Neural cell (in vitro differentiated cells): Measurements from ENCODE around the gene MAGI2. TPM values are rescaled to one million over a fixed set of nuclear protein-coding genes. Genes with fewer than 3 reads are reported as not detected.

Experiments used
- H2AFZ ChIP-seq: fragments of 200-600, 300-800 bp; sonication (generic), shearing (Covaris generic); 2 replicates; pipeline ENCODE4 v1.6.0; 2014; ENCODE audit warnings: low read depth, mild to moderate bottlenecking, antibody characterized with exemption, low read length, moderate library complexity
- H3F3A ChIP-seq: fragments of 200-600 bp; shearing (Covaris generic); 2 replicates; pipeline ENCODE4 v1.6.1; 2016; ENCODE audit warnings: mild to moderate bottlenecking, moderate library complexity, mixed read lengths, antibody characterized with exemption, low read length; ENCODE audit not compliant: insufficient read depth, poor library complexity, severe bottlenecking
- H3K27ac ChIP-seq: fragments of 200-600, 300-800 bp; sonication (generic), shearing (Covaris generic); 2 replicates; pipeline ENCODE4 v1.5.1; 2014; ENCODE audit warnings: mild to moderate bottlenecking, low read length, moderate library complexity
- H3K27me3 ChIP-seq: fragments of 300-800, 200-600 bp; sonication (generic), shearing (Covaris generic); 2 replicates; pipeline ENCODE4 v1.6.0; 2014; ENCODE audit warnings: mild to moderate bottlenecking, low read depth, low read length, moderate library complexity; ENCODE audit not compliant: insufficient read depth
- H3K36me3 ChIP-seq: fragments of 300-800, 200-600 bp; sonication (generic), shearing (Covaris generic); 2 replicates; pipeline ENCODE4 v1.5.1; 2014; ENCODE audit warnings: mild to moderate bottlenecking, antibody characterized with exemption, low read length, moderate library complexity; ENCODE audit not compliant: insufficient read depth
- H3K4me2 ChIP-seq: fragments of 300-800, 200-600 bp; sonication (generic), shearing (Covaris generic); 2 replicates; pipeline ENCODE4 v1.6.0; 2014; ENCODE audit warnings: mild to moderate bottlenecking, low read length
- H3K4me3 ChIP-seq: fragments of 300-800, 200-600 bp; sonication (generic), shearing (Covaris generic); 2 replicates; pipeline ENCODE4 v1.5.1; 2014; ENCODE audit warnings: mild to moderate bottlenecking, low read length, moderate library complexity
- H3K79me2 ChIP-seq: fragments of 200-600 bp; shearing (Covaris generic); replicated peaks from 2 replicates; pipeline ENCODE4 v1.6.0; 2014; ENCODE audit warnings: mild to moderate bottlenecking, low read length, moderate library complexity; ENCODE audit not compliant: insufficient read depth
- H3K9ac ChIP-seq: fragments of 300-800, 200-600 bp; sonication (generic), shearing (Covaris generic); 2 replicates; pipeline ENCODE4 v1.6.1; 2016; ENCODE audit warnings: mild to moderate bottlenecking, low read length, mixed read lengths
- H3K9me2 ChIP-seq: fragments of 200-600 bp; shearing (Covaris generic); 2 replicates; pipeline ENCODE4 v1.6.1; 2016; ENCODE audit warnings: mild to moderate bottlenecking, low read length, mixed read lengths; ENCODE audit not compliant: insufficient read depth
- H3K9me3 ChIP-seq: fragments of 200-600, 300-800 bp; sonication (generic), shearing (Covaris generic); 2 replicates; pipeline ENCODE4 v1.6.1; 2016; ENCODE audit warnings: mild to moderate bottlenecking, mixed run types, low read length, moderate library complexity, mixed read lengths
- H4K20me1 ChIP-seq: fragments of 200-600 bp; shearing (Covaris generic); 2 replicates; pipeline ENCODE4 v1.6.1; 2016; ENCODE audit warnings: mild to moderate bottlenecking, mixed run types; ENCODE audit not compliant: insufficient read depth
- EP300 ChIP-seq: fragments of 450-650 bp; conservative IDR thresholded peaks from 2 replicates; pipeline ENCODE4 v1.6.1; 2014; ENCODE audit warnings: antibody characterized with exemption, mild to moderate bottlenecking, moderate library complexity; ENCODE audit not compliant: poor library complexity, severe bottlenecking
- EZH2 ChIP-seq: fragments of 200-600, 300-800 bp; shearing (Covaris generic), sonication (generic); IDR thresholded peaks from 2 replicates; pipeline ENCODE4 v1.6.1; 2014; ENCODE audit warnings: antibody characterized with exemption, low read length, borderline replicate concordance, mild to moderate bottlenecking; ENCODE audit not compliant: insufficient read depth, poor library complexity, severe bottlenecking
- MXI1 ChIP-seq: fragments of 450-650 bp; conservative IDR thresholded peaks from 2 replicates; pipeline ENCODE4 v1.6.1; 2014; ENCODE audit warnings: antibody characterized with exemption, mild to moderate bottlenecking; ENCODE audit not compliant: poor library complexity, severe bottlenecking
- POLR2AphosphoS5 ChIP-seq: IDR thresholded peaks from 2 replicates; pipeline ENCODE4 v1.6.1; 2012
- RAD21 ChIP-seq: fragments of 450-650 bp; conservative IDR thresholded peaks from 2 replicates; pipeline ENCODE4 v1.6.1; 2014; ENCODE audit warnings: antibody characterized with exemption, mild to moderate bottlenecking, moderate library complexity
- SMC3 ChIP-seq: fragments of 450-650 bp; conservative IDR thresholded peaks from 2 replicates; pipeline ENCODE4 v1.6.1; 2014; ENCODE audit warnings: antibody characterized with exemption, mild to moderate bottlenecking, moderate library complexity; ENCODE audit not compliant: poor library complexity
- TAF1 ChIP-seq: IDR thresholded peaks from 2 replicates; pipeline ENCODE4 v1.6.1; 2012; ENCODE audit warnings: low read depth
- polyA plus RNA-seq: library from polyadenylated mRNA; depleted of rRNA; stranded (reverse); fragments of >200 nt; gene quantifications from 2 replicates; pipeline ENCODE4 v1.2.3, GENCODE V29; 2014
- TF ChIP-seq, protein P1 (sequence below): fragments of 450-650 bp; IDR thresholded peaks from 2 replicates; pipeline ENCODE4 v1.5.1; 2014; ENCODE audit warnings: antibody characterized with exemption, mild to moderate bottlenecking, moderate library complexity; ENCODE audit not compliant: poor library complexity, severe bottlenecking
- TF ChIP-seq, protein P2 (sequence below): IDR thresholded peaks from 2 replicates; pipeline ENCODE4 v1.6.1; 2012; ENCODE audit warnings: borderline replicate concordance

MAGI2 gene
- polyA plus RNA-seq, 1 donor from 2014 or later = 19.3 TPM

DNA sequence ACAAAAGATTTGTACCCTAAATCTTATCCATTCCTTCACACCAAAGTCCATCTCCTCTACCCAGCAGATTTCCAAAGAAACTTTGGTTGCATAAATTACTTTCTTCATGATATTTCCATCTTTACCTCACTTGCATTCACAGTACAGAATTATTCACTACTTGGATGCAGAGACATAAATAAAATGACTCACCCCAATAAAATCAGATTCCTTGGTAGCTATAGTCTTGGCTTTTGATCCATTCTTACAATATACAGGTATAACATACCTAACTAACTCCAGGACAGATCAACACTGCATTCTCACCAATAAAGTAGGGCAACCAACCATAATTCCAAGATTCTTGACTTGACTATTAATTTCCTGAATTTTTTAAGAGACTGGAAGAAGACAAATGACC lies 815.1 kb downstream of the MAGI2 start:
- Histone ChIP-seq H3K79me2 (peaks cover 13% of the 10 kb centered on the region), H3K9ac (no peak overlapping the region), H2AFZ (no peak overlapping the region), H3K9me2 (no peaks in the 10 kb centered on the region), H3K9me3 (no peaks in the 10 kb centered on the region), H4K20me1 (no peaks in the 10 kb centered on the region), H3K4me2 (no peak overlapping the region), H3K27ac (no peak overlapping the region), H3F3A (no peaks in the 10 kb centered on the region), H3K27me3 (no peaks in the 10 kb centered on the region), H3K4me3 (no peak overlapping the region), H3K36me3 (no peaks in the 10 kb centered on the region)
- no peak for TF ChIP-seq SMC3
- TF ChIP-seq POLR2AphosphoS5 = no peak
- TF ChIP-seq RAD21 = no peak
- TF ChIP-seq, protein P1, sequence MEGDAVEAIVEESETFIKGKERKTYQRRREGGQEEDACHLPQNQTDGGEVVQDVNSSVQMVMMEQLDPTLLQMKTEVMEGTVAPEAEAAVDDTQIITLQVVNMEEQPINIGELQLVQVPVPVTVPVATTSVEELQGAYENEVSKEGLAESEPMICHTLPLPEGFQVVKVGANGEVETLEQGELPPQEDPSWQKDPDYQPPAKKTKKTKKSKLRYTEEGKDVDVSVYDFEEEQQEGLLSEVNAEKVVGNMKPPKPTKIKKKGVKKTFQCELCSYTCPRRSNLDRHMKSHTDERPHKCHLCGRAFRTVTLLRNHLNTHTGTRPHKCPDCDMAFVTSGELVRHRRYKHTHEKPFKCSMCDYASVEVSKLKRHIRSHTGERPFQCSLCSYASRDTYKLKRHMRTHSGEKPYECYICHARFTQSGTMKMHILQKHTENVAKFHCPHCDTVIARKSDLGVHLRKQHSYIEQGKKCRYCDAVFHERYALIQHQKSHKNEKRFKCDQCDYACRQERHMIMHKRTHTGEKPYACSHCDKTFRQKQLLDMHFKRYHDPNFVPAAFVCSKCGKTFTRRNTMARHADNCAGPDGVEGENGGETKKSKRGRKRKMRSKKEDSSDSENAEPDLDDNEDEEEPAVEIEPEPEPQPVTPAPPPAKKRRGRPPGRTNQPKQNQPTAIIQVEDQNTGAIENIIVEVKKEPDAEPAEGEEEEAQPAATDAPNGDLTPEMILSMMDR = no peak
- TF ChIP-seq, protein P2, sequence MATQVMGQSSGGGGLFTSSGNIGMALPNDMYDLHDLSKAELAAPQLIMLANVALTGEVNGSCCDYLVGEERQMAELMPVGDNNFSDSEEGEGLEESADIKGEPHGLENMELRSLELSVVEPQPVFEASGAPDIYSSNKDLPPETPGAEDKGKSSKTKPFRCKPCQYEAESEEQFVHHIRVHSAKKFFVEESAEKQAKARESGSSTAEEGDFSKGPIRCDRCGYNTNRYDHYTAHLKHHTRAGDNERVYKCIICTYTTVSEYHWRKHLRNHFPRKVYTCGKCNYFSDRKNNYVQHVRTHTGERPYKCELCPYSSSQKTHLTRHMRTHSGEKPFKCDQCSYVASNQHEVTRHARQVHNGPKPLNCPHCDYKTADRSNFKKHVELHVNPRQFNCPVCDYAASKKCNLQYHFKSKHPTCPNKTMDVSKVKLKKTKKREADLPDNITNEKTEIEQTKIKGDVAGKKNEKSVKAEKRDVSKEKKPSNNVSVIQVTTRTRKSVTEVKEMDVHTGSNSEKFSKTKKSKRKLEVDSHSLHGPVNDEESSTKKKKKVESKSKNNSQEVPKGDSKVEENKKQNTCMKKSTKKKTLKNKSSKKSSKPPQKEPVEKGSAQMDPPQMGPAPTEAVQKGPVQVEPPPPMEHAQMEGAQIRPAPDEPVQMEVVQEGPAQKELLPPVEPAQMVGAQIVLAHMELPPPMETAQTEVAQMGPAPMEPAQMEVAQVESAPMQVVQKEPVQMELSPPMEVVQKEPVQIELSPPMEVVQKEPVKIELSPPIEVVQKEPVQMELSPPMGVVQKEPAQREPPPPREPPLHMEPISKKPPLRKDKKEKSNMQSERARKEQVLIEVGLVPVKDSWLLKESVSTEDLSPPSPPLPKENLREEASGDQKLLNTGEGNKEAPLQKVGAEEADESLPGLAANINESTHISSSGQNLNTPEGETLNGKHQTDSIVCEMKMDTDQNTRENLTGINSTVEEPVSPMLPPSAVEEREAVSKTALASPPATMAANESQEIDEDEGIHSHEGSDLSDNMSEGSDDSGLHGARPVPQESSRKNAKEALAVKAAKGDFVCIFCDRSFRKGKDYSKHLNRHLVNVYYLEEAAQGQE = no peak
- no peak for TF ChIP-seq EZH2
- TF ChIP-seq EP300 = no peak
- no peak for TF ChIP-seq MXI1
- TF ChIP-seq TAF1 = no peak

DNA sequence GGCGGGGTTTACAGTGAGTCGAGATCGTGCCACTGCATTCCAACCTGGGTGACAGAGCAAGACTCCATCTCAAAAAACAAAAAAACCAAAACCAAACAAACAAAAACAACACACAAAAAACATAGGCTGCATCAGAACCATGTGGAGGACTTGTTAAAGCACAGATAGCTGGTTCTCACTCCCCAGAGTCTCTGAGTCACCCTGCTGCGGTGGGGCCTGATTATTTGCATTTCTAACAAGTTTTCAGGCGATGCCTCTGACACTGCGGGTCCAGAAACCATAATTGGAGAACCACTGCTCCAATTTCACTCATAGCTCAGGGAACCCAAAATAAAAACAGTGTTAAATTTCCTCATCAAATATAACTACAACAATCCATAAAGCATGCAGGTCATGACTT lies 816.7 kb downstream of the MAGI2 start:
- Histone ChIP-seq H3K9ac (no peak overlapping the region), H3K9me3 (no peaks in the 10 kb centered on the region), H3K9me2 (no peaks in the 10 kb centered on the region), H3K27me3 (no peaks in the 10 kb centered on the region), H3K79me2 (peaks cover 11% of the 10 kb centered on the region), H3K4me3 (no peak overlapping the region), H3K27ac (no peak overlapping the region), H3F3A (no peaks in the 10 kb centered on the region), H3K36me3 (no peaks in the 10 kb centered on the region), H4K20me1 (no peaks in the 10 kb centered on the region), H3K4me2 (no peak overlapping the region), H2AFZ (no peak overlapping the region)
- no peak for TF ChIP-seq SMC3
- TF ChIP-seq, protein P1 = no peak
- TF ChIP-seq, protein P2 = no peak
- TF ChIP-seq POLR2AphosphoS5 = no peak
- TF ChIP-seq EZH2 = no peak
- TF ChIP-seq TAF1 = no peak
- no peak for TF ChIP-seq EP300
- no peak for TF ChIP-seq MXI1
- no peak for TF ChIP-seq RAD21
